ENCODE measurements around the gene UNC93B1. TPM values are rescaled to one million over a fixed set of nuclear protein-coding genes. Genes with fewer than 3 reads are reported as not detected.

The UNC93B1 gene
- total RNA-seq, 5 donors from 2014 or later (not counting 1 experiment from before 2014, with no cell fraction given) = 16.7 to 38.6 (median 27.8) TPM

- WGBS (ENCODE audit: insufficient coverage) = 52% methylated on average over 5 of the region's 5 CpGs
- ChIA-PET CTCF (no interaction called here), POLR2A (no interaction called here)
- peaks cover 6% of the 10 kb centered on the region for H3K36me3 Mint-ChIP-seq
- no peak overlapping the region for H3K4me3 ChIP-seq (ENCODE audit: control insufficient read depth in 1 of 2, extremely low read depth in 1 of 2, low read length in 1 of 2)
- DNase-seq (peak in 1 of 35 experiments; percentile 35), ATAC-seq (replicated peaks in 1 of 4) (peak in 1 of 4 experiments; percentile 35)
- no peak overlapping the region for H3K4me3 Mint-ChIP-seq
- H3K27me3 Mint-ChIP-seq = no peaks in the 10 kb centered on the region
- H3K27me3 ChIP-seq (replicated peaks in 1 of 2; ENCODE audit: control insufficient read depth in 2 of 2, extremely low read depth in 1 of 2, insufficient read depth in 2 of 2, low read length in 1 of 2) = peaks cover 0 to 8% of the 10 kb centered on the region in 2 experiments
- peaks cover 5 to 13% (median 9%) of the 10 kb centered on the region in 3 donors for H3K4me1 Mint-ChIP-seq
- H3K9me3 Mint-ChIP-seq = peaks cover 4 to 5% (median 5%) of the 10 kb centered on the region in 3 donors
- H3K4me1 ChIP-seq (ENCODE audit: control insufficient read depth in 1 of 2, extremely low read depth in 1 of 2, insufficient read depth in 2 of 2, low read length in 2 of 2) = peaks cover 0 to 7% of the 10 kb centered on the region in 2 experiments
- no peaks in the 10 kb centered on the region for H3K9me3 ChIP-seq
- no peak overlapping the region for H3K27ac ChIP-seq (ENCODE audit: low read length)
- H3K36me3 ChIP-seq (ENCODE audit: control insufficient read depth in 2 of 2, extremely low read depth in 1 of 2, insufficient read depth in 1 of 2, low read length in 1 of 2) = no peaks in the 10 kb centered on the region
- H3K27ac Mint-ChIP-seq = no peak overlapping the region
Observed at GRCh38 chr11:68025047-68025446, 21.1 kb upstream of the UNC93B1 start.

- ChIA-PET POLR2A (no interaction called here), CTCF (no interaction called here)
- Histone ChIP-seq H3K27me3 (replicated peaks in 1 of 2; ENCODE audit: control insufficient read depth in 2 of 2, extremely low read depth in 1 of 2, insufficient read depth in 2 of 2, low read length in 1 of 2) (peaks cover 0 to 8% of the 10 kb centered on the region in 2 experiments), H3K4me1 (ENCODE audit: control insufficient read depth in 1 of 2, extremely low read depth in 1 of 2, insufficient read depth in 2 of 2, low read length in 2 of 2) (peaks cover 0 to 2% of the 10 kb centered on the region in 2 experiments), H3K27ac (ENCODE audit: low read length) (no peak overlapping the region), H3K4me3 (ENCODE audit: control insufficient read depth in 1 of 2, extremely low read depth in 1 of 2, low read length in 1 of 2) (no peak overlapping the region), H3K36me3 (ENCODE audit: control insufficient read depth in 2 of 2, extremely low read depth in 1 of 2, insufficient read depth in 1 of 2, low read length in 1 of 2) (no peaks in the 10 kb centered on the region), H3K9me3 (no peaks in the 10 kb centered on the region)
- peaks cover 4 to 5% (median 5%) of the 10 kb centered on the region in 3 donors for H3K9me3 Mint-ChIP-seq
- H3K27ac Mint-ChIP-seq = no peak overlapping the region
- peaks cover 6% of the 10 kb centered on the region for H3K36me3 Mint-ChIP-seq
- 93% methylated on average over 2 of the region's 5 CpGs for WGBS (ENCODE audit: insufficient coverage)
- ATAC-seq (replicated peaks in 1 of 4) (no peak), DNase-seq (no peak)
- H3K27me3 Mint-ChIP-seq = no peaks in the 10 kb centered on the region
- peaks cover 2 to 8% (median 6%) of the 10 kb centered on the region in 3 donors for H3K4me1 Mint-ChIP-seq
- no peak overlapping the region for H3K4me3 Mint-ChIP-seq
Observed at GRCh38 chr11:68024508-68024907, 20.6 kb upstream of the UNC93B1 start.

- ATAC-seq (replicated peaks in 1 of 4) = no peak
- Histone ChIP-seq H3K9me3 (no peaks in the 10 kb centered on the region), H3K4me1 (ENCODE audit: control insufficient read depth in 1 of 2, extremely low read depth in 1 of 2, insufficient read depth in 2 of 2, low read length in 2 of 2) (no peaks in the 10 kb centered on the region), H3K27ac (ENCODE audit: low read length) (no peak overlapping the region), H3K27me3 (replicated peaks in 1 of 2; ENCODE audit: control insufficient read depth in 2 of 2, extremely low read depth in 1 of 2, insufficient read depth in 2 of 2, low read length in 1 of 2) (peaks cover 0 to 8% of the 10 kb centered on the region in 2 experiments), H3K36me3 (ENCODE audit: control insufficient read depth in 2 of 2, extremely low read depth in 1 of 2, insufficient read depth in 1 of 2, low read length in 1 of 2) (no peaks in the 10 kb centered on the region), H3K4me3 (ENCODE audit: control insufficient read depth in 1 of 2, extremely low read depth in 1 of 2, low read length in 1 of 2) (no peak overlapping the region)
- Mint-ChIP-seq H3K4me3 (no peak overlapping the region), H3K27ac (no peak overlapping the region), H3K36me3 (peaks cover 6% of the 10 kb centered on the region), H3K9me3 (peaks cover 4 to 5% (median 5%) of the 10 kb centered on the region in 3 donors), H3K27me3 (no peaks in the 10 kb centered on the region), H3K4me1 (no peaks in the 10 kb centered on the region)
- ChIA-PET CTCF (no interaction called here), POLR2A (no interaction called here)
- WGBS (ENCODE audit: insufficient coverage) = 94% methylated on average over 11 of the region's 13 CpGs
- DNase-seq = no peak
Observed at GRCh38 chr11:68022531-68022930, 18.6 kb upstream of the UNC93B1 start.

- ChIA-PET CTCF (no interaction called here), POLR2A (no interaction called here)
- no peaks in the 10 kb centered on the region for H3K4me1 Mint-ChIP-seq
- DNase-seq (no peak), ATAC-seq (replicated peaks in 1 of 4) (no peak)
- H3K9me3 Mint-ChIP-seq = peaks cover 4 to 5% (median 5%) of the 10 kb centered on the region in 3 donors
- Histone ChIP-seq H3K9me3 (no peaks in the 10 kb centered on the region), H3K27ac (ENCODE audit: low read length) (no peak overlapping the region), H3K4me1 (ENCODE audit: control insufficient read depth in 1 of 2, extremely low read depth in 1 of 2, insufficient read depth in 2 of 2, low read length in 2 of 2) (no peaks in the 10 kb centered on the region), H3K27me3 (replicated peaks in 1 of 2; ENCODE audit: control insufficient read depth in 2 of 2, extremely low read depth in 1 of 2, insufficient read depth in 2 of 2, low read length in 1 of 2) (peaks cover 0 to 8% of the 10 kb centered on the region in 2 experiments), H3K36me3 (ENCODE audit: control insufficient read depth in 2 of 2, extremely low read depth in 1 of 2, insufficient read depth in 1 of 2, low read length in 1 of 2) (no peaks in the 10 kb centered on the region), H3K4me3 (ENCODE audit: control insufficient read depth in 1 of 2, extremely low read depth in 1 of 2, low read length in 1 of 2) (no peak overlapping the region)
- H3K4me3 Mint-ChIP-seq = no peak overlapping the region
- 83% methylated on average over 26 of the region's 27 CpGs for WGBS (ENCODE audit: insufficient coverage)
- peaks cover 6% of the 10 kb centered on the region for H3K36me3 Mint-ChIP-seq
- H3K27ac Mint-ChIP-seq = no peak overlapping the region
- H3K27me3 Mint-ChIP-seq = no peaks in the 10 kb centered on the region
Observed at GRCh38 chr11:68021167-68021787, 17.4 kb upstream of the UNC93B1 start.

- Histone ChIP-seq H3K4me3 (ENCODE audit: control insufficient read depth in 1 of 2, extremely low read depth in 1 of 2, low read length in 1 of 2) (no peak overlapping the region), H3K36me3 (ENCODE audit: control insufficient read depth in 2 of 2, extremely low read depth in 1 of 2, insufficient read depth in 1 of 2, low read length in 1 of 2) (no peaks in the 10 kb centered on the region), H3K9me3 (no peaks in the 10 kb centered on the region), H3K27me3 (replicated peaks in 1 of 2; ENCODE audit: control insufficient read depth in 2 of 2, extremely low read depth in 1 of 2, insufficient read depth in 2 of 2, low read length in 1 of 2) (peaks cover 0 to 8% of the 10 kb centered on the region in 2 experiments), H3K27ac (ENCODE audit: low read length) (no peak overlapping the region), H3K4me1 (ENCODE audit: control insufficient read depth in 1 of 2, extremely low read depth in 1 of 2, insufficient read depth in 2 of 2, low read length in 2 of 2) (no peaks in the 10 kb centered on the region)
- Mint-ChIP-seq H3K9me3 (peaks cover 4 to 5% (median 5%) of the 10 kb centered on the region in 3 donors), H3K27me3 (no peaks in the 10 kb centered on the region), H3K27ac (no peak overlapping the region), H3K36me3 (peaks cover 6% of the 10 kb centered on the region), H3K4me3 (no peak overlapping the region), H3K4me1 (no peaks in the 10 kb centered on the region)
- ChIA-PET POLR2A (no interaction called here), CTCF (no interaction called here)
- no peak for DNase-seq
- WGBS (ENCODE audit: insufficient coverage) = 57% methylated on average over 11 of the region's 11 CpGs
- ATAC-seq (replicated peaks in 1 of 4) = no peak
Observed at GRCh38 chr11:68020575-68020974, 16.7 kb upstream of the UNC93B1 start.

GRCh38 chr11:68019486-68019885, 15.6 kb upstream of the UNC93B1 start:
- no peaks in the 10 kb centered on the region for H3K36me3 Mint-ChIP-seq
- H3K9me3 ChIP-seq = no peaks in the 10 kb centered on the region
- H3K27me3 Mint-ChIP-seq = no peaks in the 10 kb centered on the region
- WGBS (ENCODE audit: insufficient coverage) = 83% methylated on average over 5 of the region's 12 CpGs
- no peaks in the 10 kb centered on the region for H3K9me3 Mint-ChIP-seq
- H3K36me3 ChIP-seq (ENCODE audit: control insufficient read depth in 2 of 2, extremely low read depth in 1 of 2, insufficient read depth in 1 of 2, low read length in 1 of 2) = no peaks in the 10 kb centered on the region
- ChIA-PET CTCF (no interaction called here), POLR2A (no interaction called here)
- H3K4me1 ChIP-seq (ENCODE audit: control insufficient read depth in 1 of 2, extremely low read depth in 1 of 2, insufficient read depth in 2 of 2, low read length in 2 of 2) = no peaks in the 10 kb centered on the region
- no peak overlapping the region for H3K27ac Mint-ChIP-seq
- no peaks in the 10 kb centered on the region for H3K4me1 Mint-ChIP-seq
- H3K27me3 ChIP-seq (replicated peaks in 1 of 2; ENCODE audit: control insufficient read depth in 2 of 2, extremely low read depth in 1 of 2, insufficient read depth in 2 of 2, low read length in 1 of 2) = peaks cover 0 to 13% of the 10 kb centered on the region in 2 experiments
- no peak overlapping the region for H3K4me3 Mint-ChIP-seq
- H3K27ac ChIP-seq (ENCODE audit: low read length) = no peak overlapping the region
- H3K4me3 ChIP-seq (ENCODE audit: control insufficient read depth in 1 of 2, extremely low read depth in 1 of 2, low read length in 1 of 2) = no peak overlapping the region
- DNase-seq = no peak
- no peak for ATAC-seq (replicated peaks in 1 of 4)
